SKM-1 (cell line): ENCODE results near the gene GABRA5.

Source experiments
- DNase-seq: peaks from one replicate; lab custom pipeline; 2025; ENCODE audit not compliant: unreplicated experiment; lab: John Stamatoyannopoulos, UW

GABRA5 gene

DNA sequence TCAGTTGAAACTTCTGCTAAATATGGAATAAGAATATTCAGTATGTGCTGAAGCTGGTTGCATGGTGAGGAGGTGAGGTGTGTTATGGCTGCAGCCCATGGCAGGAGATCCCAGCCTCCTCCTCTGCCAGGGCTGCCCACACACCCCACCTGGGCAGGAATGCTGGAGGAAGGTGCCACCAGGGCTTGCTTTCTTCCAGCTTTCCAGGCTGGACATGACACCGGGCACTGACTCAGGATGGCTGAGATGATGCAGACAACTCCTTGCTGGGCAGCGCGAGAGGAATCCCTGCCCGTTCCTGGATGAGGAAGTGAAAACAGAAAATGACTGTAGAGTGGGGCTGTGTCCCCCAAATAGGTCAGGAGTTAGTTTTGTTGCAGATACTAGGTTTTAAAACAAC lies 118.2 kb downstream of the GABRA5 start:
- no peak for DNase-seq

DNA sequence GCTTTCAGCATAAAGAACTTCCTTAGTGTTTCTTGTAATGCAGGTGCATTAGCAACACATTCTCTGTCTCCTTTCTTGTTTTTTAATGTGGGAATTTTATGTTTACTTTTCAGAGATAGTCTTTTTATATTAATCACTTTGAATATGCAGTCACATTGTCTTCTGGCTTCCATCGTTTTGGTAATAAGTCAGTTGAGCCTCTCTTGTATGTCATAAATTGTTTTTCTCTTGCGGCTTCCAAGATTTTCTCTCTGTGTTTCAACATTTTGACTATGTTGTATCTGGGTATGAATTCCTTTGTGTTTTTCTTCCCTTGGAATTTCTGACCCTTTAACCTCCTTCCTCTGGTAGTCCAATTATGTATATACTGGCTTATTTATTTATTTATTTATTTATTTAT lies 129.4 kb downstream of the GABRA5 start:
- DNase-seq = no peak
